Measurements from ENCODE around the gene SLC35F1.

Gene SLC35F1

DNA sequence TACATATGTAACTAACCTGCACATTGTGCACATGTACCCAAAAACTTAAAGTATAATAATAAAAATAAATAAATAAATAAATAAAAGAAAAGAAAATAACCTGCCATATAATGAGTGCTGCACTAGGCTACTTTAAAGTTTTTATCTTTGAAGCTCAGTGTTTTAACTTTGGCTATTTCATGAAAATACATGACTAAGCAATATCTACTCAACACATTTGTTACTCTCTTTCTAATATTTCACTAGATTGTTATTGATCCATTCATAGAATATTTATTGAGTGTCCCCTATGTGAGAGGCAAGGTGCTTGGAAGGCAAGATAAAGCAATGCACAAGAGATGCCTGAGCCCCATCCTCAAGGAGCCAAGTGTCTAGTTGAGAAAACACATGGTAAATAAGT, 221.7 kb downstream of the SLC35F1 start:
- no peaks in the 10 kb centered on the region for H3K4me1 ChIP-seq (ENCODE audit: control insufficient read depth, insufficient read depth, low read length)
- H3K27ac ChIP-seq (ENCODE audit: insufficient read depth, low read depth, low read length, poor library complexity, severe bottlenecking) = no peak overlapping the region
- no peak overlapping the region for H3K4me3 ChIP-seq (ENCODE audit: insufficient read depth, low read depth, low read length)
- no peaks in the 10 kb centered on the region for H3K27me3 ChIP-seq (ENCODE audit: control insufficient read depth, insufficient read depth, low read length, poor library complexity, severe bottlenecking)
- H3K9me3 ChIP-seq (ENCODE audit: control insufficient read depth, low read length) = no peaks in the 10 kb centered on the region
- H3K36me3 ChIP-seq (ENCODE audit: control insufficient read depth, insufficient read depth, low read length) = no peaks in the 10 kb centered on the region

DNA sequence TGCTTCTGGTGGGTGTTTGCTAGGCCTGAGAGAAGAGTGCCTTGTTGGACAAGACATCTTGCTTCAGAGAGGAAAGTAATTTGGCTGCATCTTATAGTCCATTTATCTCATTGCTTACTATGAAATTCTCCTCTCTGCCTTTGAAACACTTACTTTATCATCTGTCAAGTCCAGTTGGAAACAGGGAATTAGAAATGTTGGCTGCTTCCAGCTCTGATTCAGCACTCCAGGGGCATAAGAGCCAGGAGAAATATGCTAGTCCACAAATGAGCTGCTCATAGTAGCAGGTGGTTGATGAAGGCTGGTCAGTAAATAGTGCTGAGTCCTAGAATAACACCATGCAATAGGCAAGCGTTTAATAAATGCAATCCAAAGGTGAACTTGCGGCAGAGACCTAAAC, 227.1 kb downstream of the SLC35F1 start:
- WGBS, 2 experiments = 97 to 98% methylated on average over 2 of the region's 2 CpGs
- H3K27me3 ChIP-seq (ENCODE audit: control insufficient read depth, insufficient read depth, low read length, poor library complexity, severe bottlenecking) = no peaks in the 10 kb centered on the region
- no peak overlapping the region for H3K27ac ChIP-seq (ENCODE audit: insufficient read depth, low read depth, low read length, poor library complexity, severe bottlenecking)
- H3K4me3 ChIP-seq (ENCODE audit: insufficient read depth, low read depth, low read length) = no peak overlapping the region
- no peaks in the 10 kb centered on the region for H3K36me3 ChIP-seq (ENCODE audit: control insufficient read depth, insufficient read depth, low read length)
- H3K9me3 ChIP-seq (ENCODE audit: control insufficient read depth, low read length) = no peaks in the 10 kb centered on the region
- no peaks in the 10 kb centered on the region for H3K4me1 ChIP-seq (ENCODE audit: control insufficient read depth, insufficient read depth, low read length)

DNA sequence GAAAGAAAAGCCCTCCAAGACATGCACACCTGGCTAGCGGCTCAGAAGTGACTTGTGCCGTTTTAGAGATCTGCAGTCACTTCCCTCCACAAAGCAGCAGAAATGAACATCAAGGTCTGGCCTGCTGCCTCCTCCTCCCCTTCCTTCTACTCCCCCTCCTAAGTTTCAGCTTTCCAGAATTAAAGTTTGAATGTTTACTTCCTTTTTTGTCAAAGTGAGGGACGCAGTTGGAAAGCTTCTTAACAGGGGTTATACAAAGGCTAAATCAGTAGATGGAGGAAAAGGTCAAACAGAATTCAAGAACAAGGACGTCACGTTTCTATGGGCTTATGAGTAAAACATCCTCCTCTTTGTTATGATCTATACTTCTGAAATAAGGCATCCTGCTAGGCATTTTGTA, 227.7 kb downstream of the SLC35F1 start:
- H3K36me3 ChIP-seq (ENCODE audit: control insufficient read depth, insufficient read depth, low read length) = no peaks in the 10 kb centered on the region
- H3K27ac ChIP-seq (ENCODE audit: insufficient read depth, low read depth, low read length, poor library complexity, severe bottlenecking) = no peak overlapping the region
- H3K4me3 ChIP-seq (ENCODE audit: insufficient read depth, low read depth, low read length) = no peak overlapping the region
- no peaks in the 10 kb centered on the region for H3K4me1 ChIP-seq (ENCODE audit: control insufficient read depth, insufficient read depth, low read length)
- 90 to 97% methylated on average over 5 of the region's 5 CpGs for WGBS, 2 experiments
- H3K9me3 ChIP-seq (ENCODE audit: control insufficient read depth, low read length) = no peaks in the 10 kb centered on the region
- no peaks in the 10 kb centered on the region for H3K27me3 ChIP-seq (ENCODE audit: control insufficient read depth, insufficient read depth, low read length, poor library complexity, severe bottlenecking)

DNA sequence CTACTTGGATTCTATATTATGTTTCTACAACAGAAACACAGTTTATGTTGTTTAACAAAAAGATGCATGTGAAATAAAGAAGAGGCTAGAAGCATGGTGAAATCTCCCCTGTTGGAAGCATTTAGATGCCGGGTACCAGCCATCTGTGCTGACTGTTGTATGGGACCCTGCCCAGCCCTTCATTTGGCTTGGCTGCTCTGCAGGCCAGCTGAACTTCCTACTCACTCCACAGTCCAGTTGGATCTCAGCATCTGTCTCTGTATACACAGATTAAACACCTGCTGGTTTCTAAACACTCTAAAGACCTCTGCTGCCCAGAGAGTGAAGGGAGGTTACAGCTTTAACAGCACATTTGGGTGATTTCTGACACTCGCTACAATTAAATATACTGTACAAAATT, 228.3 kb downstream of the SLC35F1 start:
- no peaks in the 10 kb centered on the region for H3K27me3 ChIP-seq (ENCODE audit: control insufficient read depth, insufficient read depth, low read length, poor library complexity, severe bottlenecking)
- 90 to 91% methylated on average over 2 of the region's 2 CpGs for WGBS, 2 experiments
- H3K4me1 ChIP-seq (ENCODE audit: control insufficient read depth, insufficient read depth, low read length) = no peaks in the 10 kb centered on the region
- H3K36me3 ChIP-seq (ENCODE audit: control insufficient read depth, insufficient read depth, low read length) = no peaks in the 10 kb centered on the region
- H3K4me3 ChIP-seq (ENCODE audit: insufficient read depth, low read depth, low read length) = no peak overlapping the region
- H3K9me3 ChIP-seq (ENCODE audit: control insufficient read depth, low read length) = no peaks in the 10 kb centered on the region
- H3K27ac ChIP-seq (ENCODE audit: insufficient read depth, low read depth, low read length, poor library complexity, severe bottlenecking) = no peak overlapping the region

DNA sequence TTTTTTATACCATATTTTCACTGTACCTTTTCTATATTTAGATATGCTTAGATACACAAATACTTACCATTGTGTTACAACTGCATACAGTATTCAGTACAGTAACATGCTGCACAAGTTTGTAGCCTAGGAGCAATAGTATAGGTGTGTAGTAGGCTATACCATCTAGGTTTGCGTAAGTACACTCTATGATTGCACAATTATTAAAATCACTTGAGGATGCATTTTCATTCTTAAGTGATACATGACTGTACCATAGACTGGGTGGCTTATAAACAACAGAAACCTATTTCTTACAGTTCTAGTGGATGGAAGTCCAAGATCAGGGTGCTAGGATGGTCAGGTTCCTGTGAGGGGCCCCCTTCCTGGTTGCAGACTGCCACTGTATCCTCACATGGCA, 234.1 kb downstream of the SLC35F1 start:
- Histone ChIP-seq H3K36me3 (ENCODE audit: control insufficient read depth, insufficient read depth, low read length) (no peaks in the 10 kb centered on the region), H3K9me3 (ENCODE audit: control insufficient read depth, low read length) (no peaks in the 10 kb centered on the region), H3K4me1 (ENCODE audit: control insufficient read depth, insufficient read depth, low read length) (no peaks in the 10 kb centered on the region), H3K27ac (ENCODE audit: insufficient read depth, low read depth, low read length, poor library complexity, severe bottlenecking) (no peak overlapping the region), H3K27me3 (ENCODE audit: control insufficient read depth, insufficient read depth, low read length, poor library complexity, severe bottlenecking) (no peaks in the 10 kb centered on the region), H3K4me3 (ENCODE audit: insufficient read depth, low read depth, low read length) (no peak overlapping the region)
- 73 to 100% methylated on average over 1 of the region's 1 CpG for WGBS, 2 experiments

DNA sequence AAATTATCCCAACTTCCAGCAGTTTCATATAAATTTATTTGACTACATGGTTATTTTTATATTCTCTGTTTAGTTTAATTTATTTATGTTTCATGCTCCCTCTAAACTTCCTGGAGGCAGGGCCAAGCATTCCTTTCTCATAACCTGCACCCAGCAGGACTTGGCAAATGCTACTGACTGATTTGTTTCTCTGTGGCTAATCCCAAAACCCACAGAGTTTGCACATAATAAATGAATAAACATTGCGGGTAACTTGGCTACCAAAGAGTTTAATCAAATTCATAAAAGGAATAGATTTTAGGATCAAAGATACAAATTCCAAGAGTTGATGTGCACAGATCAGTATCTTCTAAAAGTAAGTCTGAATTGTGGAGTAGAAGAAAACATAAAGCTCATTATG, 239.5 kb downstream of the SLC35F1 start:
- Histone ChIP-seq H3K4me1 (ENCODE audit: control insufficient read depth, insufficient read depth, low read length) (peaks cover 4% of the 10 kb centered on the region), H3K4me3 (ENCODE audit: insufficient read depth, low read depth, low read length) (no peak overlapping the region), H3K36me3 (ENCODE audit: control insufficient read depth, insufficient read depth, low read length) (no peaks in the 10 kb centered on the region), H3K27me3 (ENCODE audit: control insufficient read depth, insufficient read depth, low read length, poor library complexity, severe bottlenecking) (no peaks in the 10 kb centered on the region), H3K9me3 (ENCODE audit: control insufficient read depth, low read length) (no peaks in the 10 kb centered on the region), H3K27ac (ENCODE audit: insufficient read depth, low read depth, low read length, poor library complexity, severe bottlenecking) (no peak overlapping the region)
- 90 to 100% methylated on average over 1 of the region's 1 CpG for WGBS, 2 experiments

DNA sequence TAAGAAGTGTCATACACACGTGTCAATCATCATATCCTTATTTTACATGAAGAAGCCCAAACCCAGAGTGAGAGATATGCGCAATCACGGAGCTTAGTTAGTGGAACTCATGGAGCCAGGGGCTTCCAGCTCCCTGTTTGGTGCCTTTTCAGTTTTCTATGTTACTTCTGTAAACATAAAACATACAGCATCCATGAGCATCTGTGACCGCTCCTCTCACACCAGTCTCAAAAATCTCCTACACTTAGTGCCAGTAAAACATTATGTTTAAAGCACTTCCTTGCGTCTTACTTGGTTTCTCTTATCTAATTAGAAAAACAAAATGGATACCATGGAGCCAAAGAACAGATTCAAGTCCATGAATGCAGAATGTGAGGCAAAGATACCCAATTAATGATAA, 240.4 kb downstream of the SLC35F1 start:
- H3K4me3 ChIP-seq (ENCODE audit: insufficient read depth, low read depth, low read length) = no peak overlapping the region
- H3K4me1 ChIP-seq (ENCODE audit: control insufficient read depth, insufficient read depth, low read length) = peaks cover 4% of the 10 kb centered on the region
- H3K27ac ChIP-seq (ENCODE audit: insufficient read depth, low read depth, low read length, poor library complexity, severe bottlenecking) = no peak overlapping the region
- no peaks in the 10 kb centered on the region for H3K9me3 ChIP-seq (ENCODE audit: control insufficient read depth, low read length)
- no peaks in the 10 kb centered on the region for H3K36me3 ChIP-seq (ENCODE audit: control insufficient read depth, insufficient read depth, low read length)
- no peaks in the 10 kb centered on the region for H3K27me3 ChIP-seq (ENCODE audit: control insufficient read depth, insufficient read depth, low read length, poor library complexity, severe bottlenecking)
- 93 to 97% methylated on average over 5 of the region's 5 CpGs for WGBS, 2 experiments

DNA sequence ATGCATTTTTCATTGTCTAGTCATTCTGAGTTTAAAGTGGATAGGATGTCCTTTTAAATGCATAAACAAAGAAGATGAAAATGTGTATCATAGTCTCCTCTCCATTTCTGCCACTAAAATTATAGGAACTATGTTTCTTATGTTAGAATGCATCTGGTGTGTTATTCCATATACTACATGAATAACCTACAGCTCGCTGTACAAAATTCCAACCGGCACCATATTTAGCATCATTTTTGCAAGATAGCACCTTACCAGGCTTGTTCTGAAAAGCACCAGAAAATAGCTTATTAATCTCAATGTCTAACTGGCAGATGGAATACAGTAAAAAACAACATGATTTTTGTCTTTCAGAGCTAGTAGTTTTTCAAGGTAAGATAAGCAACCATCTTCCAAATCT, 241.5 kb downstream of the SLC35F1 start:
- H3K27ac ChIP-seq (ENCODE audit: insufficient read depth, low read depth, low read length, poor library complexity, severe bottlenecking) = no peak overlapping the region
- H3K9me3 ChIP-seq (ENCODE audit: control insufficient read depth, low read length) = no peaks in the 10 kb centered on the region
- 94 to 95% methylated on average over 2 of the region's 2 CpGs for WGBS, 2 experiments
- no peaks in the 10 kb centered on the region for H3K36me3 ChIP-seq (ENCODE audit: control insufficient read depth, insufficient read depth, low read length)
- no peak overlapping the region for H3K4me3 ChIP-seq (ENCODE audit: insufficient read depth, low read depth, low read length)
- peaks cover 4% of the 10 kb centered on the region for H3K4me1 ChIP-seq (ENCODE audit: control insufficient read depth, insufficient read depth, low read length)
- no peaks in the 10 kb centered on the region for H3K27me3 ChIP-seq (ENCODE audit: control insufficient read depth, insufficient read depth, low read length, poor library complexity, severe bottlenecking)

DNA sequence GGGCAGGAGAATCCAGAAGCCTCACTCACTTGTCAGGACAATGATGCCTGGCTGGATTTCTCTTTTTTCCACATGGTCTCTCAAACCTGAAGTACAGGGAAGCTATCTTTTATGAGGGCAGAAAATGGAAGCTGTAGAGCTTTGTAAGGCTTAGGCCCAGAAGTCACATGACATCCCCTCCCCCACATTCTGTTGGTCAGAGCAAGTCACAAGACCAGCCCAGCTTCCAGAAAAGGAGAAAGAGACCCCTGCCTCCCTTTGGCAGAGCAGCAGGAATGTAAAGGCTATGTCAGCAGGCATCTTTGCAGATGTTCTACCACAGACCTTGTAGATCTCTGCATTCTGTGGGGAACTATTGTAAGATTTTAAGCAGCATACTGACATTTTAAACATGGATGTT, 245.5 kb downstream of the SLC35F1 start:
- H3K27me3 ChIP-seq (ENCODE audit: control insufficient read depth, insufficient read depth, low read length, poor library complexity, severe bottlenecking) = no peaks in the 10 kb centered on the region
- no peak overlapping the region for H3K27ac ChIP-seq (ENCODE audit: insufficient read depth, low read depth, low read length, poor library complexity, severe bottlenecking)
- no peaks in the 10 kb centered on the region for H3K4me1 ChIP-seq (ENCODE audit: control insufficient read depth, insufficient read depth, low read length)
- no peak overlapping the region for H3K4me3 ChIP-seq (ENCODE audit: insufficient read depth, low read depth, low read length)
- no peaks in the 10 kb centered on the region for H3K36me3 ChIP-seq (ENCODE audit: control insufficient read depth, insufficient read depth, low read length)
- no peaks in the 10 kb centered on the region for H3K9me3 ChIP-seq (ENCODE audit: control insufficient read depth, low read length)

DNA sequence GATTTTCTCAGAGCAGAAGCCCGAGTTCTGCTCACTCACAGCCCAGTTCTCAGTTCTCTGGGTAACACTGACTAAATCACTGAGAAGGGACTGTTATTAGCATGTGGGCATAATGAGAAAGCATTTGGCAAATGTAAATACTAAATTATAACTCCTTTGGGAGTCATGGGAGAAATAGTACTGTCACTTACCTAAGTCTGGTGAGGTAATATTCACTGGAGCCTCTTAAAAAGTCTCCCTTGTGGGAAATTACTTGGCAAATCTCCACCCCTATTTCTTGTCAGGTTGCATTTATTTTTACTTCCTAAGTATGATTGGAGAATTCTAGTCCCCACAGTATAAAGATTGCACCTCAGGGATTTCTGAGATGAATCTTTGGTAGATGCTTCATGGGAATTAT, 254.3 kb downstream of the SLC35F1 start:
- peaks cover 7% of the 10 kb centered on the region for H3K4me1 ChIP-seq (ENCODE audit: control insufficient read depth, insufficient read depth, low read length)
- WGBS, 2 experiments = 96 to 100% methylated on average over 1 of the region's 1 CpG
- H3K36me3 ChIP-seq (ENCODE audit: control insufficient read depth, insufficient read depth, low read length) = no peaks in the 10 kb centered on the region
- H3K27me3 ChIP-seq (ENCODE audit: control insufficient read depth, insufficient read depth, low read length, poor library complexity, severe bottlenecking) = no peaks in the 10 kb centered on the region
- no peak overlapping the region for H3K27ac ChIP-seq (ENCODE audit: insufficient read depth, low read depth, low read length, poor library complexity, severe bottlenecking)
- no peaks in the 10 kb centered on the region for H3K9me3 ChIP-seq (ENCODE audit: control insufficient read depth, low read length)
- H3K4me3 ChIP-seq (ENCODE audit: insufficient read depth, low read depth, low read length) = no peak overlapping the region

DNA sequence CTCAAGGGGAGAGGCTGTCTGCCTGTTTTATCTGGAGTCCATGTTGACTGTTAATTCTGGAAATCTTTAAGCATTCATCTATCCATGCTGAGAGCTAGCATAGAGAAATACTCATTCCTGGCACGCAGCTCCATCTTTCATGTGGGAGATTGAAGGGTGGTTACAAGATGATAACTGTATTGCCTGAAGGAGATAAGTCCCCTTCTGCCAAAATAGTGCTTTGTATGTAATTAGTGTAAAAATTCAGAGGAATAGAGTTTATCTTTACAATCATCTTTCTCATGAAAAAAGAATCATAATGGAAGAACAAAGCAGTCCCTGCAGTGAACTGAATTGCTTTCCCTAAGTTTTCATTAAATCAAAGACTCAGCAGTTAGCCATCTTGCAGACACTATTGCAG, 256.5 kb downstream of the SLC35F1 start:
- no peaks in the 10 kb centered on the region for H3K36me3 ChIP-seq (ENCODE audit: control insufficient read depth, insufficient read depth, low read length)
- no peaks in the 10 kb centered on the region for H3K9me3 ChIP-seq (ENCODE audit: control insufficient read depth, low read length)
- no peak overlapping the region for H3K4me3 ChIP-seq (ENCODE audit: insufficient read depth, low read depth, low read length)
- no peak overlapping the region for H3K27ac ChIP-seq (ENCODE audit: insufficient read depth, low read depth, low read length, poor library complexity, severe bottlenecking)
- H3K4me1 ChIP-seq (ENCODE audit: control insufficient read depth, insufficient read depth, low read length) = peaks cover 7% of the 10 kb centered on the region
- 89 to 100% methylated on average over 1 of the region's 1 CpG for WGBS, 2 experiments
- no peaks in the 10 kb centered on the region for H3K27me3 ChIP-seq (ENCODE audit: control insufficient read depth, insufficient read depth, low read length, poor library complexity, severe bottlenecking)
